Chondrocyte (in vitro differentiated cells): ENCODE measurements around the gene HLCS. TPM values are rescaled to one million over a fixed set of nuclear protein-coding genes. Genes with fewer than 3 reads are reported as not detected.

ENCODE experiments used
- DNase-seq: peaks from one replicate; pipeline ENCODE4 v3.0.0; 2021; ENCODE audit warnings: mixed read lengths, low spot score
- H3K27ac Mint-ChIP-seq: one replicate; pipeline ENCODE4 v1.8.0; 2021; ENCODE audit warnings: mild to moderate bottlenecking, moderate library complexity, mixed read lengths; ENCODE audit not compliant: unreplicated experiment
- H3K27me3 Mint-ChIP-seq: 2 replicates; pipeline ENCODE4 v1.8.0; 2021; ENCODE audit warnings: low read depth, mixed read lengths
- H3K36me3 Mint-ChIP-seq: 2 replicates; pipeline ENCODE4 v1.8.0; 2021; ENCODE audit warnings: low read depth, mixed read lengths
- H3K4me1 Mint-ChIP-seq: 2 replicates; pipeline ENCODE4 v1.8.0; 2021; ENCODE audit warnings: low read depth, mild to moderate bottlenecking, mixed read lengths
- H3K4me3 Mint-ChIP-seq: one replicate; pipeline ENCODE4 v1.8.0; 2021; ENCODE audit warnings: mild to moderate bottlenecking, moderate library complexity, mixed read lengths; ENCODE audit not compliant: unreplicated experiment
- H3K9me3 Mint-ChIP-seq: 2 replicates; pipeline ENCODE4 v1.8.0; 2021; ENCODE audit warnings: low read depth, mixed read lengths
- CTCF ChIP-seq: fragments of 200-600 bp; sonication (generic); IDR thresholded peaks from 2 replicates; pipeline ENCODE4 v1.5.0; 2021; ENCODE audit warnings: antibody characterized with exemption, mild to moderate bottlenecking, moderate library complexity
- total RNA-seq: library from RNA; stranded (reverse); gene quantifications from 3 replicates; pipeline ENCODE4 v1.2.1, GENCODE V29; 2021

HLCS gene
- total RNA-seq, 1 donor from 2014 or later, result 30.4 TPM

- H3K36me3 Mint-ChIP-seq, result peaks cover 12% of the 10 kb centered on the region
- peaks cover 21% of the 10 kb centered on the region for H3K4me1 Mint-ChIP-seq
- no peak overlapping the region for H3K27ac Mint-ChIP-seq
- H3K27me3 Mint-ChIP-seq, result no peaks in the 10 kb centered on the region
- no peak overlapping the region for H3K4me3 Mint-ChIP-seq
- no peak for DNase-seq
- no peak for TF ChIP-seq CTCF
- no peaks in the 10 kb centered on the region for H3K9me3 Mint-ChIP-seq
Measured at GRCh38 chr21:36891121-36891520, 75.3 kb downstream of the HLCS start.

- no peak overlapping the region for H3K27ac Mint-ChIP-seq
- H3K4me1 Mint-ChIP-seq, result peaks cover 21% of the 10 kb centered on the region
- no peak for DNase-seq
- no peak for TF ChIP-seq CTCF
- no peaks in the 10 kb centered on the region for H3K9me3 Mint-ChIP-seq
- H3K27me3 Mint-ChIP-seq, result no peaks in the 10 kb centered on the region
- H3K4me3 Mint-ChIP-seq, result no peak overlapping the region
- peaks cover 12% of the 10 kb centered on the region for H3K36me3 Mint-ChIP-seq
Measured at GRCh38 chr21:36890086-36890485, 76.4 kb downstream of the HLCS start.

- Mint-ChIP-seq H3K4me1 (peaks cover 21% of the 10 kb centered on the region), H3K27me3 (no peaks in the 10 kb centered on the region), H3K9me3 (no peaks in the 10 kb centered on the region), H3K4me3 (no peak overlapping the region), H3K27ac (peak overlapping the region; percentile 72), H3K36me3 (peaks cover 12% of the 10 kb centered on the region)
- TF ChIP-seq CTCF, result no peak
- no peak for DNase-seq
Measured at GRCh38 chr21:36889401-36889800, 77.1 kb downstream of the HLCS start.

- Mint-ChIP-seq H3K27me3 (no peaks in the 10 kb centered on the region), H3K4me3 (no peak overlapping the region), H3K4me1 (peaks cover 29% of the 10 kb centered on the region), H3K9me3 (peaks cover 7% of the 10 kb centered on the region), H3K36me3 (peaks cover 11% of the 10 kb centered on the region), H3K27ac (no peak overlapping the region)
- no peak for DNase-seq
- no peak for TF ChIP-seq CTCF
Measured at GRCh38 chr21:36888466-36888865, 78.0 kb downstream of the HLCS start.

- H3K27ac Mint-ChIP-seq, result no peak overlapping the region
- H3K9me3 Mint-ChIP-seq, result peaks cover 8% of the 10 kb centered on the region
- peaks cover 30% of the 10 kb centered on the region for H3K4me1 Mint-ChIP-seq
- no peak for TF ChIP-seq CTCF
- no peaks in the 10 kb centered on the region for H3K27me3 Mint-ChIP-seq
- H3K4me3 Mint-ChIP-seq, result no peak overlapping the region
- no peak for DNase-seq
- H3K36me3 Mint-ChIP-seq, result peaks cover 11% of the 10 kb centered on the region
Measured at GRCh38 chr21:36887963-36888362, 78.5 kb downstream of the HLCS start.
